OCI-LY3 (cell line): ENCODE measurements around the gene CC2D2A.

Source experiments
- H2AFZ ChIP-seq: fragments of 200-600, 300-600 bp; shearing (Covaris generic); 2 replicates; pipeline ENCODE4 v1.6.0; 2014; ENCODE audit warnings: antibody characterized with exemption, low read depth, low read length
- H3K27ac ChIP-seq: fragments of 200-600, 300-600 bp; sonication (generic); 2 replicates; pipeline ENCODE4 v1.5.1; 2014; ENCODE audit warnings: mild to moderate bottlenecking, low read length, moderate library complexity, mixed read lengths
- H3K27me3 ChIP-seq: fragments of 200-600, 300-600 bp; sonication (generic); 2 replicates; pipeline ENCODE4 v1.6.1; 2014; ENCODE audit warnings: low read depth, low read length, mixed read lengths
- H3K36me3 ChIP-seq: fragments of 200-600, 300-600 bp; sonication (generic); replicated peaks from 2 replicates; pipeline ENCODE3; 2014; ENCODE audit warnings: low read depth, low read length, mixed read lengths
- H3K4me1 ChIP-seq: fragments of 300-600, 200-600 bp; sonication (generic); 2 replicates; pipeline ENCODE4 v1.6.1; 2014; ENCODE audit warnings: low read length, mixed read lengths
- H3K4me2 ChIP-seq: fragments of 200-600, 300-600 bp; sonication (generic); 2 replicates; pipeline ENCODE4 v1.6.1; 2014; ENCODE audit warnings: low read length, mixed read lengths
- H3K4me3 ChIP-seq: fragments of 300-600, 200-600 bp; sonication (generic); 2 replicates; pipeline ENCODE4 v1.5.1; 2014; ENCODE audit warnings: antibody characterized with exemption, mild to moderate bottlenecking, low read length, moderate library complexity
- H3K79me2 ChIP-seq: fragments of 300-600, 200-600 bp; shearing (Covaris generic); 2 replicates; pipeline ENCODE4 v1.6.1; 2014; ENCODE audit warnings: mild to moderate bottlenecking, low read length, mixed read lengths
- H3K9ac ChIP-seq: fragments of 300-600, 200-600 bp; shearing (Covaris generic); 2 replicates; pipeline ENCODE4 v1.6.0; 2014; ENCODE audit warnings: mild to moderate bottlenecking, low read length, moderate library complexity
- H3K9me3 ChIP-seq: fragments of 200-600, 300-600 bp; shearing (Covaris generic); 2 replicates; pipeline ENCODE4 v1.6.1; 2014; ENCODE audit warnings: low read length, mixed read lengths; ENCODE audit not compliant: insufficient read depth
- H4K20me1 ChIP-seq: fragments of 200-600, 300-600 bp; sonication (generic); 2 replicates; pipeline ENCODE4 v1.6.1; 2016; ENCODE audit warnings: low read length, mixed read lengths; ENCODE audit not compliant: insufficient read depth
- CTCF ChIP-seq: fragments of 200-600, 300-600 bp; sonication (generic); IDR thresholded peaks from 2 replicates; pipeline ENCODE4 v1.5.1; 2014; ENCODE audit warnings: antibody characterized with exemption, low read length, low read depth
- EZH2phosphoT487 ChIP-seq: fragments of 200-600 bp; shearing (Covaris generic); IDR thresholded peaks from 2 replicates; pipeline ENCODE4 v1.6.1; 2018; ENCODE audit warnings: antibody characterized with exemption, mixed run types, low read depth

CC2D2A gene

GRCh38 chr4:15479089-15479912 is 9.6 kb downstream of the CC2D2A start:
- peaks cover 8% of the 10 kb centered on the region for H3K4me1 ChIP-seq
- no peaks in the 10 kb centered on the region for H4K20me1 ChIP-seq
- H3K27ac ChIP-seq: no peak overlapping the region
- H3K9ac ChIP-seq: peak overlapping the region; percentile 41
- peak overlapping the region; percentile 69 for H3K4me2 ChIP-seq
- TF ChIP-seq CTCF (peak; percentile 80), EZH2phosphoT487 (no peak)
- H3K27me3 ChIP-seq: no peaks in the 10 kb centered on the region
- H3K36me3 ChIP-seq: no peaks in the 10 kb centered on the region
- no peaks in the 10 kb centered on the region for H3K79me2 ChIP-seq
- H3K4me3 ChIP-seq: peak overlapping the region; percentile 67
- H2AFZ ChIP-seq: peak overlapping the region; percentile 98
- H3K9me3 ChIP-seq: no peaks in the 10 kb centered on the region

GRCh38 chr4:15479913-15480185 is 10.2 kb downstream of the CC2D2A start:
- peak overlapping the region; percentile 98 for H2AFZ ChIP-seq

GRCh38 chr4:15481961-15482745 is 12.5 kb downstream of the CC2D2A start:
- H3K4me1 ChIP-seq: peaks cover 8% of the 10 kb centered on the region
- H2AFZ ChIP-seq: no peak overlapping the region
- H3K9me3 ChIP-seq: no peaks in the 10 kb centered on the region
- no peaks in the 10 kb centered on the region for H3K27me3 ChIP-seq
- TF ChIP-seq CTCF: no peak
- no peak for TF ChIP-seq EZH2phosphoT487
- no peak overlapping the region for H3K4me2 ChIP-seq
- no peaks in the 10 kb centered on the region for H3K79me2 ChIP-seq
- no peaks in the 10 kb centered on the region for H4K20me1 ChIP-seq
- no peak overlapping the region for H3K4me3 ChIP-seq
- H3K27ac ChIP-seq: no peak overlapping the region
- H3K36me3 ChIP-seq: no peaks in the 10 kb centered on the region
- H3K9ac ChIP-seq: no peak overlapping the region

More at GRCh38 chr4:15479913-15480185, 10.2 kb downstream of the CC2D2A start:
- no peaks in the 10 kb centered on the region for H4K20me1 ChIP-seq
- peaks cover 8% of the 10 kb centered on the region for H3K4me1 ChIP-seq
- H3K9ac ChIP-seq: no peak overlapping the region
- no peak for TF ChIP-seq CTCF
- TF ChIP-seq EZH2phosphoT487: no peak
- H3K9me3 ChIP-seq: no peaks in the 10 kb centered on the region
- no peaks in the 10 kb centered on the region for H3K27me3 ChIP-seq
- H3K79me2 ChIP-seq: no peaks in the 10 kb centered on the region
- 0 out of 2 replicates have a peak overlapping the region, but pooled peaks have one; percentile 69 for H3K4me2 ChIP-seq
- H3K27ac ChIP-seq: no peak overlapping the region
- no peak overlapping the region; the same call in 1 of the 2 replicates for H3K4me3 ChIP-seq
- no peaks in the 10 kb centered on the region for H3K36me3 ChIP-seq

GRCh38 chr4:15482842-15483241 is 13.2 kb downstream of the CC2D2A start:
- Histone ChIP-seq H3K4me2 (no peak overlapping the region), H3K4me1 (peaks cover 8% of the 10 kb centered on the region), H3K4me3 (no peak overlapping the region), H3K27me3 (no peaks in the 10 kb centered on the region), H3K9me3 (no peaks in the 10 kb centered on the region), H3K27ac (no peak overlapping the region), H3K9ac (no peak overlapping the region), H4K20me1 (no peaks in the 10 kb centered on the region), H3K36me3 (no peaks in the 10 kb centered on the region), H2AFZ (no peak overlapping the region), H3K79me2 (no peaks in the 10 kb centered on the region)
- TF ChIP-seq EZH2phosphoT487 (no peak), CTCF (no peak)
